ENCODE measurements around the gene NCOA5.

The NCOA5 gene

DNA sequence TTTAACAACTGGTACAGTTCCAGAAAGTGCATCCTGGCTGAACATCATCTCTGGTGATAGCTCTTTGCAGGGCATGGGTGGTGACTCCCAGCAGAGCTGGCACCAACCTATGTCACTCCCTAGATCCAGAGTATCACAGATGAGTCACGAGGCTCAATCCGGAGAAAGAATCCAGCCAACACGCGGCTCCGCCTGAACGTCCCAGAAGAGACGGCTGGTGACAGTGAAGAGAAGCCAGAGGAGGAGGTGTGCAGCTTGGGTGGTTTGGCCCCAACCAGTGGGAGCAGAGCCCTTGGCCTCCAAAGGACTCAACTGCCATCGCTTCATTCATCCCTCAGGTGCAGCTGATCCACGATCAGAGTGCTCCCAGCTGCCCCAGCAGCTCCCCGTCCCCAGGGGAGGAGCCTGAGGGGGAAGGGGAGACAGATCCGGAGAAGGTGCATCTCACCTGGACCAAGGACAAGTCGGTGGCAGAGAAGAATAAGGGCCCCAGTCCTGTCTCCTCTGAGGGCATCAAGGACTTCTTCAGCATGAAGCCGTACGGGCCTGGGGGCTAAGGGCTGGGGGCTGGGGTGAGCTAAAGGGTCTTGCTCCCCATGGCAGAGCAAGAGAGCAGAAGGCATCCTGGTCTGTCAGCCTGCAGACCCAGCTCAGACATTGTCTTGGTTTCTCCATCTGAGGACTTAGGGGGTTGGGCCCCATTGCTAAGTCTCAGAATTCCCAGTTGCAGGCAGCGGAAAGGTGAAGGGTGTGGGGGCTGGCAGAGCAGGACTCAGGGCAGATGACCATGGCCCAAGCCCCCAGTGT is 33.5 kb downstream of the NCOA5 start:
- Histone ChIP-seq H3K4me3 (ENCODE audit: low read length) (no peak overlapping the region), H3K23ac (ENCODE audit: low read length) (no peak overlapping the region), H4K8ac (ENCODE audit: low read depth, low read length) (no peak overlapping the region), H3K18ac (ENCODE audit: low read length) (no peak overlapping the region), H3K27ac (ENCODE audit: low read depth, low read length) (no peak overlapping the region), H3K4me1 (ENCODE audit: control insufficient read depth, low read depth, low read length) (peaks cover 2% of the 10 kb centered on the region), H3K4me2 (ENCODE audit: low read length) (no peak overlapping the region), H4K5ac (ENCODE audit: low read length) (no peak overlapping the region), H3K9ac (ENCODE audit: low read length) (no peak overlapping the region), H3K4ac (ENCODE audit: low read depth, low read length) (no peak overlapping the region), H2BK120ac (ENCODE audit: low read depth, low read length) (no peak overlapping the region), H3K27me3 (ENCODE audit: insufficient read depth, low read length, poor library complexity) (peaks cover 12% of the 10 kb centered on the region), H3K79me2 (ENCODE audit: control insufficient read depth, insufficient read depth, low read length) (no peaks in the 10 kb centered on the region), H2AK5ac (ENCODE audit: low read length) (no peak overlapping the region), H3K79me1 (ENCODE audit: low read length) (no peaks in the 10 kb centered on the region), H3K56ac (ENCODE audit: low read length) (no peak overlapping the region), H2BK15ac (replicated peaks; ENCODE audit: low read depth) (no peak overlapping the region), H2BK5ac (ENCODE audit: low read length) (no peak overlapping the region), H3K36me3 (ENCODE audit: control insufficient read depth, insufficient read depth, low read length) (peaks cover 2% of the 10 kb centered on the region)
- DNase-seq: no peak
- WGBS (ENCODE audit: extremely low coverage, insufficient coverage, low lambda C conversion rate): no CpG with 5 or more reads among the region's 15 CpGs

DNA sequence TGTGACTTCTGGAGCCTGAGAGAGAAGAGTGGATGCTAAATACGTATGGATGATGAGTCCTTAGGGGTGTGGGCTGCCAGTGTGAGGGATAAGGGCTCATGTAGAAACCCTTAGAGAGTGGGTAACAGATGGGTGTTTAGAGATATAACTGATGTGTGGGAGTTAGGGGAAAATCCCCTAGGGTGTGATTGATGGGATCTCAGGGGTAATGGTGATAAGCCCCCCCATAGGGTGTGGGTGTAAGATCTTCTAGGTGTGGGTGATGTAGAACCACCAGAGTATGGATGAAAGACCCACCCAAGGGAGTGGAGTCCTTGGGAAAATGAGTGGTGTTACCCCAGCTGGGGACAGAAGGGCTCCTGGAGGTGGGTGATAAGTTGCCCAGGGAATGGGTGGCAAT is 34.5 kb downstream of the NCOA5 start:
- Histone ChIP-seq H3K27me3 (ENCODE audit: insufficient read depth, low read length, poor library complexity) (peaks cover 12% of the 10 kb centered on the region), H3K79me1 (ENCODE audit: low read length) (no peaks in the 10 kb centered on the region), H3K4ac (ENCODE audit: low read depth, low read length) (no peak overlapping the region), H4K8ac (ENCODE audit: low read depth, low read length) (no peak overlapping the region), H3K79me2 (ENCODE audit: control insufficient read depth, insufficient read depth, low read length) (no peaks in the 10 kb centered on the region), H3K4me2 (ENCODE audit: low read length) (no peak overlapping the region), H3K4me1 (ENCODE audit: control insufficient read depth, low read depth, low read length) (peaks cover 2% of the 10 kb centered on the region), H3K4me3 (ENCODE audit: low read length) (no peak overlapping the region), H2BK5ac (ENCODE audit: low read length) (no peak overlapping the region), H2BK120ac (ENCODE audit: low read depth, low read length) (no peak overlapping the region), H2BK15ac (replicated peaks; ENCODE audit: low read depth) (no peak overlapping the region), H3K23ac (ENCODE audit: low read length) (no peak overlapping the region), H3K27ac (ENCODE audit: low read depth, low read length) (no peak overlapping the region), H4K5ac (ENCODE audit: low read length) (no peak overlapping the region), H2AK5ac (ENCODE audit: low read length) (no peak overlapping the region), H3K36me3 (ENCODE audit: control insufficient read depth, insufficient read depth, low read length) (no peaks in the 10 kb centered on the region), H3K56ac (ENCODE audit: low read length) (no peak overlapping the region), H3K9ac (ENCODE audit: low read length) (no peak overlapping the region), H3K18ac (ENCODE audit: low read length) (no peak overlapping the region)
- WGBS (ENCODE audit: extremely low coverage, insufficient coverage, low lambda C conversion rate): no CpG with 5 or more reads among the region's 1 CpG
- no peak for DNase-seq

DNA sequence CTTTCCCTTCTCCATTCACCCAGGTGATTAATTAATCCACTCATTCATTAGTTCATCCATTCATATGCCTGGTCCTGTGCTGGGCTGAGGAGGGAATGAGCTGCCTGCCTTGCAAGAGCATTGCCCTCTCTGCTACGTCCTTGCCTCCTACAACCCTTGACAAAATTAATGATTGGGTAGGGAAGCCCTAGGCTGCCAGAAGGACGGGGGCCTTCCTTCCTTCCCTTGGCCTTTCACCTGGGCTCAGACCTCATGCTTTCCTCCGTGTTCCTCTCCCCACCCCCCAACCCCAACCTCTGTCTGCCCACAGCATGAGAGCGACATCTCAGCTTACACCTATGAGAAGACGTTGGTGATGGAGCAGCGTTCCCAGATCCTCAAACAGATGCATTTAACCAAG is 35.2 kb downstream of the NCOA5 start:
- H2BK5ac ChIP-seq (ENCODE audit: low read length): no peak overlapping the region
- no peaks in the 10 kb centered on the region for H3K36me3 ChIP-seq (ENCODE audit: control insufficient read depth, insufficient read depth, low read length)
- H3K4me3 ChIP-seq (ENCODE audit: low read length): no peak overlapping the region
- no peak overlapping the region for H2BK15ac ChIP-seq (replicated peaks; ENCODE audit: low read depth)
- no peak overlapping the region for H3K27ac ChIP-seq (ENCODE audit: low read depth, low read length)
- H3K23ac ChIP-seq (ENCODE audit: low read length): no peak overlapping the region
- no peak overlapping the region for H3K9ac ChIP-seq (ENCODE audit: low read length)
- no peak overlapping the region for H4K8ac ChIP-seq (ENCODE audit: low read depth, low read length)
- H3K27me3 ChIP-seq (ENCODE audit: insufficient read depth, low read length, poor library complexity): peaks cover 12% of the 10 kb centered on the region
- no peak overlapping the region for H2AK5ac ChIP-seq (ENCODE audit: low read length)
- H3K18ac ChIP-seq (ENCODE audit: low read length): no peak overlapping the region
- no peak overlapping the region for H2BK120ac ChIP-seq (ENCODE audit: low read depth, low read length)
- no peak overlapping the region for H3K56ac ChIP-seq (ENCODE audit: low read length)
- no peak for DNase-seq
- no peak overlapping the region for H3K4ac ChIP-seq (ENCODE audit: low read depth, low read length)
- H4K5ac ChIP-seq (ENCODE audit: low read length): no peak overlapping the region
- no peaks in the 10 kb centered on the region for H3K79me1 ChIP-seq (ENCODE audit: low read length)
- no peak overlapping the region for H3K4me2 ChIP-seq (ENCODE audit: low read length)
- no CpG with 5 or more reads among the region's 6 CpGs for WGBS (ENCODE audit: extremely low coverage, insufficient coverage, low lambda C conversion rate)
- H3K79me2 ChIP-seq (ENCODE audit: control insufficient read depth, insufficient read depth, low read length): no peaks in the 10 kb centered on the region
- H3K4me1 ChIP-seq (ENCODE audit: control insufficient read depth, low read depth, low read length): peaks cover 2% of the 10 kb centered on the region

DNA sequence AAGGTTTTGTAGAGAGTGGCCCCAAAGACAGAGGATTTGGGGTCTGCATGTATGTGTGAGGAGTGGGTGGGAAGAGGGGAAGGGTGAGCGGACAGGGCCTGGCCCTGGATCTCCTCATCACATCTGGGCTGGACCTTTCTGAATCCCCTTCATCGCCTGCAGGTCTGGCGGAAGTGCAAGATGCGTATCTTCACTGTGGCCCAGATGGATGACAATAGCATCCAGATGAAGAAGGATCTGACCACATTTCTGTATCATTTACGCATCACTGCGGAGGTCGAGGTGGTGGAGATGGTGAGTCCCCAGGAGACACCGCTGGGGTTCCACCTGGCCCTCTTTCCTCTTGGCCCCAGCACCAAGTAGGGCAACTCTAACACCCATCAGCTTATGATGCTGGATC is 36.3 kb downstream of the NCOA5 start:
- no peak for DNase-seq
- Histone ChIP-seq H3K9ac (ENCODE audit: low read length) (no peak overlapping the region), H3K27ac (ENCODE audit: low read depth, low read length) (no peak overlapping the region), H3K79me2 (ENCODE audit: control insufficient read depth, insufficient read depth, low read length) (no peaks in the 10 kb centered on the region), H2AK5ac (ENCODE audit: low read length) (no peak overlapping the region), H3K18ac (ENCODE audit: low read length) (no peak overlapping the region), H3K79me1 (ENCODE audit: low read length) (no peaks in the 10 kb centered on the region), H4K5ac (ENCODE audit: low read length) (no peak overlapping the region), H2BK5ac (ENCODE audit: low read length) (no peak overlapping the region), H3K23ac (ENCODE audit: low read length) (no peak overlapping the region), H3K4me3 (ENCODE audit: low read length) (no peak overlapping the region), H3K56ac (ENCODE audit: low read length) (no peak overlapping the region), H3K4me1 (ENCODE audit: control insufficient read depth, low read depth, low read length) (peaks cover 2% of the 10 kb centered on the region), H2BK120ac (ENCODE audit: low read depth, low read length) (no peak overlapping the region), H3K27me3 (ENCODE audit: insufficient read depth, low read length, poor library complexity) (peaks cover 12% of the 10 kb centered on the region), H3K4me2 (ENCODE audit: low read length) (no peak overlapping the region), H4K8ac (ENCODE audit: low read depth, low read length) (no peak overlapping the region), H2BK15ac (replicated peaks; ENCODE audit: low read depth) (no peak overlapping the region), H3K4ac (ENCODE audit: low read depth, low read length) (no peak overlapping the region), H3K36me3 (ENCODE audit: control insufficient read depth, insufficient read depth, low read length) (no peaks in the 10 kb centered on the region)
- WGBS (ENCODE audit: extremely low coverage, insufficient coverage, low lambda C conversion rate): no CpG with 5 or more reads among the region's 8 CpGs

DNA sequence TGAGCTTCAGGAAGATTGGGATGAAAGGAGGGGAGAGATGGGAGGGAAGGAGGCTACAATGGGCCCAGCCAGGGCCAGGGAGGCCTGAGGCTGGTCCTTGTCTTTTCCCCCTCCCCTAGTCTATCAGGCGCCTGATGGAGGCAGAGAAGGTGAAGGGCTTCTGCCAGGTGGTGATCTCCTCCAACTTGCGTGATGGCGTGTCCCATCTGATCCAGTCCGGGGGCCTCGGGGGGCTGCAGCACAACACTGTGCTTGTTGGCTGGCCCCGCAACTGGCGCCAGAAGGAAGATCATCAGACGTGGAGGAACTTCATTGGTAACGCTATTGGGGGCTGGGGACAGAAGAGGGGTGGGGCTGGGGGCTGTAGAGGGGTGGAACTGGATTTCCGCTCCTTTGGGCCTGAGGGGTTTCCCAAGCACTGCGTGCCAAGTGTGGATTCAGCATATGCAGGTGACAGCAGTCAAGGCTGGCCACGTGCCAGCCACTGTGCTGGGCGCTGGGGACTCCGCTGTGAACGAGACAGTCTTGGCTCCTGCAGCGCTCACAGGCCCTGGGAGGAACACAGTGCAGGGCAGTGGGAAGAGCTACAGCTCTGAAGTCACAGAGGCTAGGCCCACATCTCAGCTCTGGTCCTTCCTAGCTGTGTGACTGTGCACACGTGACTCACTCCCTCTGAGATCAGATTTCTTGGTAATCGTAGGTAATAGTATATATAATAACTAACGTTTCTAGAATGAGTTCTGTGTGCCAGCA is 38.0 kb downstream of the NCOA5 start:
- Histone ChIP-seq H4K5ac (ENCODE audit: low read length) (no peak overlapping the region), H2BK5ac (ENCODE audit: low read length) (no peak overlapping the region), H3K4ac (ENCODE audit: low read depth, low read length) (no peak overlapping the region), H2BK120ac (ENCODE audit: low read depth, low read length) (no peak overlapping the region), H3K79me1 (ENCODE audit: low read length) (no peaks in the 10 kb centered on the region), H3K9ac (ENCODE audit: low read length) (no peak overlapping the region), H4K8ac (ENCODE audit: low read depth, low read length) (no peak overlapping the region), H2AK5ac (ENCODE audit: low read length) (no peak overlapping the region), H2BK15ac (replicated peaks; ENCODE audit: low read depth) (no peak overlapping the region), H3K56ac (ENCODE audit: low read length) (no peak overlapping the region), H3K4me1 (ENCODE audit: control insufficient read depth, low read depth, low read length) (no peaks in the 10 kb centered on the region), H3K27me3 (ENCODE audit: insufficient read depth, low read length, poor library complexity) (peaks cover under 1% of the 10 kb centered on the region), H3K79me2 (ENCODE audit: control insufficient read depth, insufficient read depth, low read length) (no peaks in the 10 kb centered on the region), H3K4me2 (ENCODE audit: low read length) (no peak overlapping the region), H3K36me3 (ENCODE audit: control insufficient read depth, insufficient read depth, low read length) (no peaks in the 10 kb centered on the region), H3K4me3 (ENCODE audit: low read length) (no peak overlapping the region), H3K18ac (ENCODE audit: low read length) (no peak overlapping the region), H3K27ac (ENCODE audit: low read depth, low read length) (no peak overlapping the region), H3K23ac (ENCODE audit: low read length) (no peak overlapping the region)
- no CpG with 5 or more reads among the region's 19 CpGs for WGBS (ENCODE audit: extremely low coverage, insufficient coverage, low lambda C conversion rate)
- DNase-seq: no peak
